Dendritic cell treated with granulocyte-macrophage colony-stimulating factor and Interleukin-4, amounts not matched to agents 40 ng/mL and 50 ng/mL, for 4 days (primary cell): Measurements from ENCODE around the gene INPP5K.
"Not testable (repeated sequence)": the region's sequence is repeated elsewhere in the genome, so short reads cannot be mapped to it uniquely, and the experiment has no call there.

Experiments used
- H3K27ac Mint-ChIP-seq: one replicate; pipeline ENCODE4 v1.8.0; 2022; ENCODE audit warnings: mild to moderate bottlenecking, mixed read lengths
- H3K27me3 Mint-ChIP-seq: one replicate; pipeline ENCODE4 v1.8.0; 2022; ENCODE audit warnings: mild to moderate bottlenecking, mixed read lengths
- H3K36me3 Mint-ChIP-seq: one replicate; pipeline ENCODE4 v1.8.0; 2022; ENCODE audit warnings: low read depth, mixed read lengths
- H3K4me1 Mint-ChIP-seq: one replicate; pipeline ENCODE4 v1.8.0; 2022; ENCODE audit warnings: low read depth, mixed read lengths
- H3K4me3 Mint-ChIP-seq: one replicate; pipeline ENCODE4 v1.8.0; 2022; ENCODE audit warnings: mild to moderate bottlenecking, moderate library complexity, mixed read lengths
- H3K9me3 Mint-ChIP-seq: one replicate; pipeline ENCODE4 v1.8.0; 2022; ENCODE audit warnings: mixed read lengths
- intact Hi-C: fragments of 100-400 bp; cut with micrococcal nuclease; formaldehyde crosslinking; loops from one replicate; pipeline ENCODE4 v1.15.0; 2022

Gene INPP5K

GRCh38 chr17:1445695-1446094, 70.7 kb downstream of the INPP5K start:
- H3K9me3 Mint-ChIP-seq, H3K27me3 Mint-ChIP-seq, intact Hi-C loops, H3K27ac Mint-ChIP-seq, H3K4me3 Mint-ChIP-seq: not testable (repeated sequence)
- peaks cover 44% of the 10 kb centered on the region for H3K4me1 Mint-ChIP-seq
- peaks cover 83% of the 10 kb centered on the region for H3K36me3 Mint-ChIP-seq
